ENCODE data around the gene MMP15. TPM values are rescaled to one million over a fixed set of nuclear protein-coding genes. Genes with fewer than 3 reads are reported as not detected.
"Not testable (repeated sequence)": the region's sequence is repeated elsewhere in the genome, so short reads cannot be mapped to it uniquely, and the experiment has no call there.

Gene MMP15
- polyA plus RNA-seq (2014; cell fraction: cytosol; rRNA removed), result 31.2 and 34.2 TPM in 2 replicates
- polyA plus RNA-seq (2014; cell fraction: nucleus; rRNA removed), result 19.1 and 20.4 TPM in 2 replicates

DNA sequence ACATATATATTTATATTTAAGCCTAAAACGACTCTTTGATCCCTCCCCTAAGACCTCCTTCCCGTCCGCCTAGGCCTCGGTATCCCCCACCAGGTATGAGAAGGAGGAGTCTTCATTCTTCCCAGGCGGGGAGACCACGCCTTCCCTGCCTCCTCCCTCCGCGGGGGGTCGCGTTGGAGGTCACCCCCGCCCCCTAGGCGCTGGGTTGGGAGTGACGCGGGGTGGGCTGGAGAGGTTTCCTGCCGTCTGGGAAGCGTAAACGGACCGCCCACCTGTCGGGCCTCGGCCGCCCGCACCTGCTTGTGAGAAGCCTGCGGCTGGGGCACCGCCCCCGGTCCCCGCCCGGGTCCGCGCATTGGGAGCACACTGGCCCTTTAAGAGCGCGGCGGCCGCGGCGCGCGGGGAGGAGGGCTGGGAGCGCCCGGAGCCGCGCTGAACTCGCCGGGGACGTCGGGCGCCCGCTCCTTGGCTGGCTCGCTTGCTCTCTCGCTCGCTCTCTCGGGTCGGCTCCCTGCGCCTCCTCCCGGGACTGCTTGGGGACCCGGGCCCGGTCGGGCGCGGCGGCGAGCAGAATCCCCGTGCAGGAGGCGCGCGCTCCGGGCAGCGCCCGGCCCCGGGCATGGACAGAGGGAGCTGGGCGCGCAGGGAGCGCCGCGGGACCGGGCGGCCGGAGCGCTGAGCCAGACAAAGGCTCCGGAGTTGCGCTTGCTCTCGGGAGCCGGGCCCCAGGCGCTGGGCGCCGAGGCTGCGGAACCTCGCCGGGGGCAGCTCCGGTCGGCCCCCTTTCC is at the start of gene MMP15:
Gene MMP15, plus strand, starts transcription at position 404 of the 788 bp plus-strand sequence. CDS start 597 bp downstream, outside the sequence.
- DNase-seq (ENCODE audit: low spot score), result peak; percentile 81

DNA sequence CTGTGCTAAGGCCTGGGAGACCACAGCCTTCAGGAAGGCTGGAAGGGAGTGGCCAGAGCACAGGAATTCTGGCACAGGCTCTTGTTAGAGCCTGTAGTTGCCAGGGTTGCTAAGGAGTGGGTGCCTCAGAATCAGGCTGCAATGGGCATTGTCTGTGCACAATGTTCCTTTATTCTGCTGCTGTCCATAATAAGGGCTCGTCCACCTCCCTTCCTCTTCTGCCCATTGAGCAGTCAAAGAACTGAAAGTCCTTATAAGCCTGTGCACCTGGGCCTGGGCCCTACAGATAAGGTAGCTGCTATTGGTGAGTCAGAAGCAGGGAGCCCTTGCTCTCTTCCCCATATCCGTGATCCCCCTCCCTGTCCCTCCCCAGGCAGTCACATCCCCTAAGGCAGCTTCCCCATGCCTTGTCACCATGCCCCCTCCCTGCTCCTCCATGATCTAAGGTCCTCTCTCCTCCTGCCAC is 49.2 kb upstream of the MMP15 start:
- no peak for DNase-seq (ENCODE audit: low spot score)

GRCh38 chr16:57977418-57978069 is 48.0 kb upstream of the MMP15 start:
- no peak for DNase-seq (ENCODE audit: low spot score)

DNA sequence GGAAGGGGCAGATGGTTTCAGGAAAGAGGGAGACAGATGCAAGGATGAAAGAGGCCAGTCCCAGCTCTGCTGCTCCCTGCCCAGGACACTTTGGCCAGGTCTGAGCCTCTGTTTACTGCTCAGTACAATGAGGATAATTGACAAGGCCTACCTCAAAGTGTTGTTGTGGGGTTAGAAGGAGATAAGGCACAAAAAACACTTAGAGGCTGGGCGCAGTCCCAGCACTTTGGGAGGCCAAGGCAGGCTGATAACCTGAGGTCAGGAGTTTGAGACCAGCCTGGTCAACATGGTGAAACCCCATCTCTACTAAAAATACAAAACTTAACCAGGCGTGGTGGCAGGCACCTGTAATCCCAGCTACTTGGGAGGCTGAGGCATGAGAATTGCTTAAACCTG is 47.5 kb upstream of the MMP15 start:
- DNase-seq (ENCODE audit: low spot score), result not testable (repeated sequence)

DNA sequence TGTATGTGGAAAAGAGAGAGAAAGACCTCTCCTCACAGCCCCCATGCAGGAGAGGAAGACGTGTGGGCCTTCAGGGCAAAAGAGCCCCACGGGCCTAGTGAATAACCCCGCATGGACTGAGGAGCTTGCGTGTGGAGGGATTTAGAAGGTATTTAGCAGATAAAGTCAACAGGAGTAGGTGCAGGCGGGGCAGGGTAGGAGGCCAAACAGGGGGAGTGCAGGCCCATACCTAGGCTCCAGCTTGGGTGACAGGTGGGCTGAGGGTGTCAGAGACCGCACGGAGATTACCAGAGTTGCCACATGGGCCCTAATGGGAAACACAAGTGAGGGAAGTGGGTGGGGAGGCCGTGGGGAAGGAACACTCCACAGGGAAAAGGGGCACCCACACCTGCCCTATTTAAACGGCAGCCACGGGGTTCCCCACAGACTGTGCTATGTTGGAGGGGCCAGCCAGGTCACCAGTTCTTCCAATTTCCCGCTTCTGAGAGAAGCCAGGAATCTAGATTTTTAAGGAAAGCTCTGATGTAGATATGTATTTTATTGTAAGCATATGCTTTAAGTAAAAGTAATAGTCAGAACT is 46.5 kb upstream of the MMP15 start:
- DNase-seq (ENCODE audit: low spot score), result no peak

- DNase-seq (ENCODE audit: low spot score), result no peak
Measured at GRCh38 chr16:57981636-57982035, 43.9 kb upstream of the MMP15 start.

DNA sequence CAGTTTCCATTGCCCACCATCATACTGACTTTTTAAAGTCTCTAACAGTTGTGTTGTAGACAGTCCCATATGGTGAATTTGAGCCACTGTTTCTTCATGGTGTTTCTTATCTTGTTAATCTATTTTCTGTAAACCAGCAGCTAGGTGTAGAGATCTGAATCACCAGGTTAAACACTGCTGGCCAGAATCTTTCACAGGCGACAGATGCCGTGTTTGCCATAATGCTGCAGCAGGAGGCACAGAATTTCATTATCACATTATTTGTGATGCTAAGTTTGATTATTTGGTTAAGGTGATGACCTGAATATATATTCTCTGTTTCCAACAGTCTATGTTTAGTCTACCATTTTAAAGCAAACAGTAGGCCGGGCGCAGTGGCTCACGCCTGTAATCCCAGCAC is 43.2 kb upstream of the MMP15 start:
- no peak for DNase-seq (ENCODE audit: low spot score)

DNA sequence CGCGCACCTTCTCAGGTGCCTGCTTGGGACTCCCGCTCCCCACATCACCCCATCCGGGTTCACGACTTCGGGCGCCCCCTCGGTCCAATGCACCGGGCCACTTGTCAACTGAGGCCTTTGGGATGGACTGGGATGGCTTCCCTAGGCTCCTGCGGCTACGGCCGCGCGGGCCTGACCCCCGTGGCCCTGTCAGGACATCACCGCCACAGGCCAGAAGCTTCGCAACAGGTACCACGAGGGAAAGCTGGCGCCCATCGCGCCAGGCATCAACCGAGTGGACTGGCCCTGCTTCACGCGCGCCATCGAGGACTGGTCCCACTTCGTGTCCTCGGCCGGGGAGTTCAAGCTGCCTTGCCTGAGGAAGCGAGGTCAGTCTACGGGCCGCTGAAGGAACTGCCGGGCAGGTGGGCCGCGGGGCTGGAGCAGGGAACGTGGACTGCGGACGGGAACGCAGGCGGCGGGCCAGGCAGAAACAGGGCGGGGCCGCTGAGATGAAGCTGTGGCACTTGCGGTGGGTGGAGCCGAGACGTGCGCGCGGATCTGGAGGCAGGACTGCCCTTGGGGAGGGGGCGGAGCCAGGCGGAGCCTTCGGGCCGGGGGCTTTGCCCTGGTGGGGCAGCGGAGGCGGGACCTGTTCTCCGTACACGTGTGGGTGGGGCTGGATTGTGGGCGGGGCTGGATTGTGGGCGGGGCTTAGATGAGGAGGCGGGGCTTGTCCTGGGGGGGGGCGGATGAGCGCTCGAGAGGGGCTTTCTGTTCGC is 40.9 kb upstream of the MMP15 start:
- DNase-seq (ENCODE audit: low spot score), result peak; percentile 90

- no peak for DNase-seq (ENCODE audit: low spot score)
Measured at GRCh38 chr16:57985204-57986181, 40.1 kb upstream of the MMP15 start.

DNA sequence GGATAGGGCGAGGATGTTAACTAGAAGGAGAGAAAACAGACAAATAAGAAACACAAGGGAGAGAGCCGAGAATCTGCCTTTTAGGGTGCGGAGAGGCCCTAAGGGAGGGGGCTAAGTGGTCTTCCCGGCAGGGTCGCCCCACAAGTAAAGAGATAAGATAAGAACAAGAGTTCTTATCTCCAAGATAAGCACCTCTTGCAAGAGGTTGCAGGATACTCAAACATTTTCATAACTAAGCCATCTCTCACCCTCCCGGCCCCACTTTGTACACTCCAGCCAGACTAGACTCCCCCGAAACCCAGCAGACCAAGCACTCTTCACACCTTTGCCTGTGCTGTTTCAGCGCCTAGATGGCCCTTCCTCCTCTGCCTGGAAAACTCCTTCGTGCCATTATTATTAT is 39.4 kb upstream of the MMP15 start:
- DNase-seq (ENCODE audit: low spot score), result no peak

DNA sequence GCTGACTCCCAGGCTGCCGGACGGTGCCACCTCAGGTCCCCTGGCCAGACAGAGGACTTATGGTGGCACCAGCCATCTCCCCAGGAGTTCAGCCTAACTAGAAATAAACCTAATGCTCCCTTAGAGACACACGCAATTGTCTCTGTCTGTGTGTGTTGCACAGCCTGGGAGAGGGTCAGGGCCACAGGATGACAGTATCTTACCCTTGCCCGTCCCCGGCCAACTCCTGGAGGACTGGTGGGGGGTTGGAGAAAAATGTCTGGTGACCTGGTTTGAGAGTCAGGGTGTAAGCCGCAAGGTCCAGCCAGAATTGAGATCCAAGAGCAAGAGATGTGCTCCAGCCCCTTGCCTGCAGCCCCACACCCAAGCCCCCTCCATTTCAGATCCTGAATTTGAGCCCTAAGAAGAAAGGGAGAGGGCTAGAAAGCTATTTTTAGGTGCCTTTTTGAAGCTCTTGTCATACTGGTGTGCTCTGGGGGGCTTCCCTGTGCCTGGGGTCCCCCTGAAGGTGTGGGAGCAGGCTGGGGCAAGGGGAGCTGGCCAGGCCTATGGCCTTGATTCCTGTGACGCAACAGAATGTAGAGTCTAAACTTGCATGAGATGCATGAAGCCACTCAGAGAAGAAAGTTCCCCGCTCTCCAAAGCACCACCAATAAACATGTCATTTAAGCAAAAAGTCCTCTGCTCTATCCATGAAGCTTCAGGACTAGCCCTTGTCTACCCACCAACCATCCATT is 37.9 kb upstream of the MMP15 start:
- no peak for DNase-seq (ENCODE audit: low spot score)

DNA sequence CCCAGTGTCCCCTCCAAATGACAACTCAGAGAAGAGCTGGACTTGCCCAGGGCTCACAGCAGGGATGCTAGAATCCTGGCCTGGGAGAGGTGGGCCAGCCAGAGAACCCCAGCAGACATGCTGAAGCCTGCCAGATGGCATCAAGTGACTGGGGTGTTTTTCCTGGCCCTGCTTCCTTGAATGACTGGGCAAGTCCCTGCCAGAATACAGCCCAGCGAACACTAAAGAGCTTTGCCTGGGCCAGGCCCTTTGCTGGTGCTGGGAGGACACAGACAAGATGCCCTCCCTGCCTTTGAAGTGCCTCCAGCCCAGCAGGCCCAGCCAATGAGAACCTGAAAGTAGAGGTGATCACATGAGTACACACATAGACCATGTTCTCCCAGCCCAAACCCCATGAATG is 36.6 kb upstream of the MMP15 start:
- DNase-seq (ENCODE audit: low spot score), result no peak

GRCh38 chr16:57991551-57992059 is 33.9 kb upstream of the MMP15 start:
- no peak for DNase-seq (ENCODE audit: low spot score)

GRCh38 chr16:57992084-57992483 is 33.5 kb upstream of the MMP15 start:
- no peak for DNase-seq (ENCODE audit: low spot score)

DNA sequence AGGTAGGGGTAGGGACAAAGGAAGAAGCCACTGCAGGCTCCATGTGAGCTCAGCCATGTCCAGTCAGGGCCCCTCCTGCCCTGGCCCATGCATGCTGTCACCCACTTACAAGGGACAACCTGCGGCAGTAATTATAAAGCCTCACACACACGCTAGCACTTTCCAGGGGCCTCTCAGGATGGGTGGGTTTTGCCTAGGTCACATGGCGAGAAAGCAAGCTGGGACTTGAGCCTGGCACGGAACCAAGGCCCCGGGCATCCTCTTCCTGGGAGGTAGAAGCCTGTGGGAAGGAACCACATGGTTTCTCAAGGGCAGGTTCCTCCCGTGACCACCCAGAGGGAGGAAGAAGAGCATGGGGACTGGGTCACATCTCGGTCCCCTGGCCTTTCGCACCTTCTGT is 32.1 kb upstream of the MMP15 start:
- DNase-seq (ENCODE audit: low spot score), result no peak

DNA sequence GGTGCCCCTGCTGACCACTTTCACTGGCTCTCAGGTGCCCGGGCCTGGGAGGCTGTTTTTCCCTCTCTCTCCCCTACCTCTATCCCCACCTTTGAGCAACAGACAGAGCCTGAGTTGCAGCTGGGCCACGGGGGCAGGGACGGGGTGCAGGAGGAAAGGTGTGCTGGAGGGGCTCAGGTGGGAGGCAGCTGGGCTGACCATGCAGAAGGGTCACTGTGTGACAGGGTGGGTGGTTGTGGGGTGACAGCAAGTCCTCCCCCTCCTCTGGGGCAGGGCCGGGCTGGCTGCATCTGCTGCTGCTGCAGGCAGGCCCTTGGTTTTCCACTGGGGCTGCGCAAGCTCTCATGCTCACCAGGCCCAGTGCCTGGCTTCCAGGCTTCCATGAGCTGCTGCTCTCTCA is 31.7 kb upstream of the MMP15 start:
- DNase-seq (ENCODE audit: low spot score), result no peak

DNA sequence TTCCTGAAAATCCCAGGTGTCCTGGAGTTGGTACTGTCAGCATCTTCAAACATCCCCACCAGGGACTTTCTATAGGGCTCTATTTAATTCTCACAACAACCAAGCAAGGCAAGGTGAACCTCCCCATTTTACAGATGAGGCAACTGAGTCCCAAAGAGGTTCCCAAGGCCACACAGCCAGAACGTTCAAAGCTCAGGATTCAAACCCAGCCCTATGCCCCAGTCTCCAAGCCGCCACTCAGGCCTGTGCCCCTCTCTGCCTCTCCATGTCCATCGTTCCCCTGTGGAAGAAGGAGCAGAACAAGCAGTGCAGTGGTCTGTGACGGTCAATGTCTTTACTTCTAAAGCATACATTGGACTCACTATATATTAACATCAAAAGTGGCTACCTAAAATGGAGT is 31.2 kb upstream of the MMP15 start:
- DNase-seq (ENCODE audit: low spot score), result no peak

GRCh38 chr16:57994778-57995177 is 30.8 kb upstream of the MMP15 start:
- peak; percentile 54 for DNase-seq (ENCODE audit: low spot score)

DNA sequence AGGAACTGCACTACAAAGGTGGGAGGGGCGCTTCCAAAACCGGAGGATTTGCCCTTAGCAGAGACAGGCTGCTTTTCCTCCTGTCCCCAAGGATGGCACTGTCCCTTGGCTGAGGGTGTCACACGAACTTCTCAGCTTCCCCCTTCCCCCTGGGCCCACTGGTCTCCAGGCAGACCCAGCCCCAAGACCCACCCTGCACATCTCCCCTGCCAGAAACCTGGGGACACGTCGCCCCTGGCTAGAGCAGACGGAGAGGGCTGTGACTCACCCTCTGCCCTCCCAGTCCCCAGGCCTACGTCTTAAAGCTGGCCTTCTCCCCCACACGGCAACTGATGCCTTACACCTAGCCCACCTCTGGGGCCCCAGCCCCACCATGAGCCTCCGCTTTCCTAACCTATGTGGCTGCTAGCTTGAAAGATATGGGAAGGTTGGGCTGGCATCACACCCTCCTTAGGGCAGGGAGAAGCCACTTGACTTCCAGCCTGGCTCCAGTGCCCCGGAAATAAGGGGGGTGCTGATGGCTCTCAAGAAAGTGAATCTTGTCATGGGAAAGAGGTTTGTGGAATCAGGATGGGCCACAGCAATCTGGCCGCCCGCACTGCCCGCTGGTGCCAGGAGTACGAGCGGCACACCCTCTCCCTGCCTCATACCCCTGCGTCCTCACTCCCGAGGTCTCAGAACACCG is 29.7 kb upstream of the MMP15 start:
- DNase-seq (ENCODE audit: low spot score), result no peak
